CD4-positive, alpha-beta T cell treated with Interleukin-6 at 100 ng/mL for 8 hours (primary cell): Measurements from ENCODE around the gene RBPJL.

Source experiments
- DNase-seq: peaks from one replicate; pipeline ENCODE4 v3.0.0-alpha.2; 2020; ENCODE audit warnings: mixed read lengths, low spot score

RBPJL gene

GRCh38 chr20:45293041-45294002 is 13.3 kb upstream of the RBPJL start:
- DNase-seq: peak; percentile 66

GRCh38 chr20:45294003-45294368 is 12.7 kb upstream of the RBPJL start:
- no peak for DNase-seq

GRCh38 chr20:45294659-45295058 is 12.0 kb upstream of the RBPJL start:
- no peak for DNase-seq

GRCh38 chr20:45297786-45298497 is 8.7 kb upstream of the RBPJL start:
- no peak for DNase-seq

GRCh38 chr20:45299786-45300185 is 6.9 kb upstream of the RBPJL start:
- DNase-seq: no peak

- DNase-seq: no peak
Measured at GRCh38 chr20:45300961-45301360, 5.7 kb upstream of the RBPJL start.

- DNase-seq: no peak
Measured at GRCh38 chr20:45301824-45302271, 4.8 kb upstream of the RBPJL start.

- no peak for DNase-seq
Measured at GRCh38 chr20:45303586-45304463, 2.8 kb upstream of the RBPJL start.

- no peak for DNase-seq
Measured at GRCh38 chr20:45304464-45304999, 2.1 kb upstream of the RBPJL start.

GRCh38 chr20:45305262-45305661 is 1.4 kb upstream of the RBPJL start:
- DNase-seq: no peak

- no peak for DNase-seq
Measured at GRCh38 chr20:45307076-45307640, 518 bp downstream of the RBPJL start.

GRCh38 chr20:45308117-45308778 is 1.6 kb downstream of the RBPJL start, which contains the start of gene MATN4:
Gene MATN4 (minus strand): TSS chr20:45308299. CDS start chr20:45305582, 2,717 bp downstream.
- DNase-seq: no peak

- no peak for DNase-seq
Measured at GRCh38 chr20:45309075-45309474, 2.4 kb downstream of the RBPJL start.

- peak; percentile 37 for DNase-seq
Measured at GRCh38 chr20:45311589-45312211, 5.1 kb downstream of the RBPJL start.

- DNase-seq: no peak
Measured at GRCh38 chr20:45312241-45312640, 5.6 kb downstream of the RBPJL start.

GRCh38 chr20:45313065-45313695 is 6.5 kb downstream of the RBPJL start:
- no peak for DNase-seq

- no peak for DNase-seq
Measured at GRCh38 chr20:45313943-45314342, 7.3 kb downstream of the RBPJL start.

GRCh38 chr20:45315672-45316071 is 9.0 kb downstream of the RBPJL start:
- no peak for DNase-seq

- DNase-seq: no peak
Measured at GRCh38 chr20:45316150-45317080, 9.8 kb downstream of the RBPJL start.
